Retinal pigment epithelial cell (primary cell): ENCODE results near the gene XNDC1N.

ENCODE experiments used
- DNase-seq: peaks from one replicate; pipeline ENCODE4 v3.0.0-alpha.2; 2010; ENCODE audit warnings: low read depth
- H3K4me3 ChIP-seq: 2 replicates; pipeline ENCODE4 v1.5.1; 2011; ENCODE audit warnings: mild to moderate bottlenecking, low read length, control low read depth, moderate library complexity
- CTCF ChIP-seq: conservative IDR thresholded peaks from 2 replicates; pipeline ENCODE4 v1.5.1; 2011; ENCODE audit warnings: low read depth, low read length, control low read depth, inconsistent platforms

The XNDC1N gene

GRCh38 chr11:71947498-71947897, 19.1 kb upstream of the XNDC1N start:
- no peak for DNase-seq
- H3K4me3 ChIP-seq: no peak overlapping the region
- no peak for TF ChIP-seq CTCF

GRCh38 chr11:71946144-71946571, 17.8 kb upstream of the XNDC1N start:
- TF ChIP-seq CTCF: no peak
- DNase-seq: no peak

GRCh38 chr11:71940561-71941219, 12.3 kb upstream of the XNDC1N start:
- no peak for DNase-seq
- no peak overlapping the region for H3K4me3 ChIP-seq
- TF ChIP-seq CTCF: no peak

More at GRCh38 chr11:71946144-71946571, 17.8 kb upstream of the XNDC1N start:
- H3K4me3 ChIP-seq: no peak overlapping the region

GRCh38 chr11:71937826-71938225, 9.4 kb upstream of the XNDC1N start:
- TF ChIP-seq CTCF: no peak
- no peak overlapping the region for H3K4me3 ChIP-seq
- no peak for DNase-seq

- no peak for TF ChIP-seq CTCF
- no peak overlapping the region for H3K4me3 ChIP-seq
- no peak for DNase-seq
Observed at GRCh38 chr11:71936825-71937224, 8.4 kb upstream of the XNDC1N start.

- no peak for TF ChIP-seq CTCF
- no peak for DNase-seq
- H3K4me3 ChIP-seq: no peak overlapping the region
Observed at GRCh38 chr11:71935338-71935925, 7.0 kb upstream of the XNDC1N start.

- no peak overlapping the region for H3K4me3 ChIP-seq
- no peak for DNase-seq
- TF ChIP-seq CTCF: no peak
Observed at GRCh38 chr11:71934213-71934612, 5.8 kb upstream of the XNDC1N start.
